Stimulated activated CD8-positive, alpha-beta memory T cell treated with anti-CD3 and anti-CD28 coated beads, Interleukin-4, amount 100 ng/mL, for 24 hours (primary cell): ENCODE results near the gene ZRANB1.

Source experiments
- DNase-seq: peaks from one replicate; pipeline ENCODE4 v3.0.0-alpha.2; 2020; ENCODE audit warnings: low read depth

The ZRANB1 gene

DNA sequence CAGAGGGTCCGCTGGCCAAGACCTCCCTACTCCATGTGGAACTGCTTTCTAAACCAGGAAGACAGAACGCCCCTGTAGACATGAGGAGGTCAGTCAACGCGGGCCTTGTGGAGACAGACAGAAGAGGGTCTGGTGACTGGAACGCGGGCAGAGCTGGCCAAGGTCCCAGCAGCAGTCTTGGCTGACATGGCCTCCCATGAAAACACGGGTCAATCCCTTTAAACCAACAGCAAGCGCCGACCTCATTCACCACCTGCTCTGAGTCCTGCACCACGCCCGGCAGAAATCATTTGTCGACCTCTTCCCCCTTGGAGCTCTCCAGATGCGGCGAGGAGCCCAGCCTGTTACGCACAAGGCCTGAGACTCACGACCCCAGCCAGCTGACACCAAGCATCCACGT lies 78.5 kb downstream of the ZRANB1 start:
- DNase-seq: no peak

DNA sequence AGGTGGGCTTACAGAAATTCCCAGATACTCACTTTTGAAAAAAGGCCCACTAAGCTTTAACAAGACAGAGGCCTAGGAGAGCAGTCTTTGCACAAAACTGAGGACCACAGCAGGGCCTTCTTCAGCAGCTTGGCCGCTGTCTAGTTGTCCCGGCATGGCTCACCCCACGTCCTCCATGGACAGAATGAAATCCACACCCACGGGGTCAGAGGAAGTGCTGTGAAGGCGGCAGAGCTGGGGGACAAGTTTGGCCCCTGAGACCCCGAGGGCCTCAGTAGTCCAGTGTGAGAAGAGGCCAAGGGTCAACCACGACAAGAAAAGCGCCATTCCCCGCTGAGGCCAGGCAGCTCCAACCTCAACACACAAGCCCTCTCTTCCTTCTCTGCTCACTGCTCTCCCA lies 78.9 kb downstream of the ZRANB1 start:
- DNase-seq: no peak

DNA sequence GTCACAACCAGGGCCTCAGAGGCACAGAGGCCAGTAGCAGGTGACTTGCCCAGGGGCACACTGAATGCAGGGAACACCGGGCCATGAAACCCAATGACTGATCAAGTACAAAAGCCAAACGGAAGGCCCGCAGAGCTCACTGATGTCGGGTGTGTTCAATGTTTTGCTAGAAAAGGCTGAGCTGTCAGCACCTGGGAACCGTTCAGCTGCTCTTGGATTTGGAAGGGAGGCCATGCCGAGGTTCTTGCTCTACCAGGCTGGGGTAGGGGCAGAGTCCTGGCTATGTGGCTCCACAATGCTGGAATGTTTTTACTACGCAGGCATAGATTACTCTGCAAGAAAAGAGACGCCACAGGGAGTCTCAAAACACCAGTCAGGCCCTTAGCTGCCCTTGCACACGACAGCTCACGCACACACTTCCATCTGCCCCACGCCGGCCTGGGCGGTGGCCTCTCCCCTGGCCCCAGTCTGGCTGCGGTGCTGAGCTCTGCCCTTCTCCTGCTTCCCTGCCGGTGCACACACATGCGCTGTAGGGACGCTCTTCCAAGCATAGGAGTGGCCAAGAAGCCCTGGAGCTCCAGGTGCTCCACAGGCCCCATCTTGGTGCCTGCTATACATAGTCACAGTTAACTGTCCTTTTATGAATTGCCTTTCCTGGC lies 79.9 kb downstream of the ZRANB1 start:
- no peak for DNase-seq

DNA sequence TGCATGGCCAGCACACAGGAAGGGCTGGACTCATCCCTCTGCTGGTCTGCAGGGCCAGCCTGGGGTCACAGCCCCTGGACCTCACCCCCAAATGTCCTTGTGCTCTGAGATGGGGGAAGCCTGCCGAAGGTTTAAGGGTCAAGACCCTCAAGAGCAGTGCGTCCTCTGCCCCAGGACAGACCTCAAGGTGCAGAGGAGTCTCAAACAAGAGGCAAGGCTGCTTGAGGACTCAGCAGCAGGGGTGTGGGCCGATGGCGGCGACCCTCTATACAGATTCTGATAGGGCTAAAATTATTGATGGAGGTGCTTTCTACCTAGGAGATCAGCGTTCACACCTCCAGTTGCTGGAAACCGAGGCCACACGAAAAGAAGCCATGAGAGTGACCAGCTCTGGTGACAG lies 80.7 kb downstream of the ZRANB1 start:
- no peak for DNase-seq

DNA sequence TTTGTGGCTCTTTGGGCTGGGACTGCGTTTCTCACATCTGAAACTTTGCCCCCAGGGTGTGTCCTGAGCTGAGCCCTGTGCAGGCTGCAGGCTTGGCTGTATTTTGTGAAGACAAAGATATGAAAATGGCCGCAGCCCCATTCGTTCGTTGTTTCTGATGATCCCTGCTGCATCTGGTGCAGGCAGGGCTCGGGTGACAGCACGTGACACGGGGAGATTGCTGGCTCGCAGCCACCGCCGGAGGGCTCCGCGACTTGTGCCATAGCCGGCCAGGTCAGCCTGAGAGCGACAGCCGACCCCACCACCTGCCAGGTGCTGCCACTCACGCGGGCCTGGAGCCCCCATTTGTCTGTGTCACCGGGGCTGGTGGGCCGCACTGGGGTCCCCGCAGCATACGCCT lies 81.3 kb downstream of the ZRANB1 start:
- no peak for DNase-seq

DNA sequence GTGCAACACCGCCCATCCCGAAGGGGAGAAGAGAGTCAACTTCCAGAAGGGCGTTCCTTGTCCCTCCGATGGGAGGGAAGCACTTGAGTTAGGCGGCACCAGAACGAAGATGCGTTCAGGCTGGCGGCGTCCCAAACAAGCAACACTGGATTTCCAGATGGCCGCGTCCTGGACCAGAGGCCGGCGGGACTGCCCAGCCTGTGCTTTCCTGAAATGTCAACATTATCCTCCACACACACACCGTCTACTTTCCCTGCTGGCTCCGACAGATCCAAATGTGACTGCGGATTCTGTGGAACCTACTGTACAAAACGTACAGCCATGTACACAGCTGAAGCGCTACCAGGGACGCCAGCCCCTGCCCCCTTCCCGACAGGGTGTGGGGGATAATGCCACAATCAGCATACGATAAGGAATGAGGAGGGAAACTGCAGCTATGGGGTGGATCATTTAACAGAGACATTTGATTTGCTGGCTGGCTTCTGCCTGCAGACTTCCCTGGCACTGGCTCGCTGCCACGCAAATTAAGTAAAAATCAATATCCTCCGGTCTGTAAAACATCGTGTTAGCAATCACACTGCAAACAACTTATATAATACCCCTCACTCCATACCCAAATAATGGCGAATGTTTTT lies 82.1 kb downstream of the ZRANB1 start:
- no peak for DNase-seq

DNA sequence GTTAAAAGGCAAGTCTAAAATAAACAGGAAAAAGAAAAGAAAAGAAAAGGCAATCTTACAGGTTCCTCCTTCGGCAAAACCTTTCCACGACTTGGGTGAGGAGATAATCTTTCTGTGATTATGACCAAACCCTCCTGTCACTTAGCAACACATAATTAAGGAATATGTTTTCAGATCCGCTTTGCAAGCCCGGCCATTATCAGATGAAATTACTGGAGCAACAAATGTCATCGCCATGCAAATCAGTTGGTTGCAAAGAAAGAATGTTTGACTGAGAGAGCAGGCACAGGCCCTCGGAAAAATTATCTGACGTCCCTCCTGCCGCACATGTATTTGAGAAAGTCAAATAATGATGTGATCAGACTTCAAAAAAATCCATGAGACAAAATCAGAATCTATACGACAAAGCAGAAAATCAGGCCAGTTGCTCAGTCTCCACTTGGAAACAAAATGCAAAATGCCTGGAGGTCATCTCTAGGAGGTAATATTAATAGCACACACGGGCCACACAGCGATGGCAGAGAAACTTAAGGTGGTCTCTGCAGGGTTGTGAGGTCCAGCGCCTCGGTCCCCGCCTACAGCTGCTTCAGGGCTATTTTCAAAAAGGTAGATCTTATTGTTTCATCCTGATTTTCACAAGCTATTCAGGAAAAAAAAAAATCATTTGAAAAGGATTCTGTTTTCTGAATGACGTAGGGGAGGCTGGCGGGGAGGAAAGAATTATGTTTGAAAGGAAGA lies 82.7 kb downstream of the ZRANB1 start:
- no peak for DNase-seq

DNA sequence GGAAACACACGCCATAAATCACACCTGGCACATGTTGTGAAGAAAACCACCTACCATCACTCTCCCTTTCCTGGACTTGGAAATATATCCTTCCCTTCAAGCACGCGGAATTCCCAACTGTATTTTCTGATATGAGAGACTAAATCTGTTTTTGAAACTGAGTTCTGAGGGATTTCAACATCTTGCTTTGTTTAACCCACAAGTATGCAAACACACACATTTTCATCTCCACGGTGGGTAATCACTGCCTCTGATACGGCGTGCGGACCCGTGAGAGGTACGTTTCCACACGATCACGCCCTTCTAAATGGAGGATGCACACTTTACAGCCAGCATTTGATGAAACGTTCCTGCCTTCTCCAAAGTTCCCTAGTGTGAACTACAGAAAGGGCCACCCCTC lies 83.4 kb downstream of the ZRANB1 start:
- DNase-seq: no peak

DNA sequence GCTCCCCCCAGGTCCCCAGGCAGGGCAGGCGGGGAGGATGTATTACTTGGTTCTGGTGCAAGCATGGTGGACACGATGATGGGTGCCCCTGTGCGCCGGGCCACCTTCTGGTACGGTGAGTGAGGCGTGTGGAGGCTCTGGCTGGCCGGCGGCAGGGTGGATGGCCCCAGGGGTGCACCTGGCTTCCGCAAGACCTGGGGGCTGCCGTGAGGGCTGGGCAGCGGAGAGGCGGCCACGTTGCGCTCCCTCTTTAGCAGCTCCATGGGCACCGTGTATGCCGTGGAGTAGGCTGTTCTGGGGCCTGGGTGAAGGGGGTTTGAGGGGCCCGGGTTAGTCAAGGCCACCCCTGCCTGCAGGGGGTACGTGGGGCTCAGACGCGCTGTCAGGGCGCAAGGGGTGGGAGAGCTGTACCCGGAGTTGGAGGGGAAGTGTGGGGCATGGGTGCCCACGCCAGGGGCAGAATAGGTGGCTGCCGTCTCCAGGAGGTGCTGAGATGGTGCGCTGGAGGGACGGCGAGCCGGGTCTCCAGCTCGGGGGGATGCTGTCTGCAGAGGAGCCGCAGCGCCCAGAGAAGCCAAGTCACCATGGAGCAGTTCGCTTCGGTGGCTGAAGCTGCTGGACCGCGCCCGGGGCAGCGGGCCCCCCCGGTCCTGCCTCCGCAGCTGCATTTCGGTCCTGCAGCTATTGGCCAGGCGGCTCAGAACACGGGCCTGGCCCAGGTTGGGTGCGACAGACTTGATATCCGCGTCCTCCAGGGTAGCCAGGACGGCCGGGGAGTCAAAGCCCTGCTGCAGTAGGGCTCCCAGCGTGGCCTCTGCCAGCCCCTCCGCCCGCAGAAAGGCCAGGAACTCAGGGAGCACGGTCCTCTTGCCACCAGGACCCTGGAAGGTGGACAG lies 84.4 kb downstream of the ZRANB1 start:
- DNase-seq: no peak

DNA sequence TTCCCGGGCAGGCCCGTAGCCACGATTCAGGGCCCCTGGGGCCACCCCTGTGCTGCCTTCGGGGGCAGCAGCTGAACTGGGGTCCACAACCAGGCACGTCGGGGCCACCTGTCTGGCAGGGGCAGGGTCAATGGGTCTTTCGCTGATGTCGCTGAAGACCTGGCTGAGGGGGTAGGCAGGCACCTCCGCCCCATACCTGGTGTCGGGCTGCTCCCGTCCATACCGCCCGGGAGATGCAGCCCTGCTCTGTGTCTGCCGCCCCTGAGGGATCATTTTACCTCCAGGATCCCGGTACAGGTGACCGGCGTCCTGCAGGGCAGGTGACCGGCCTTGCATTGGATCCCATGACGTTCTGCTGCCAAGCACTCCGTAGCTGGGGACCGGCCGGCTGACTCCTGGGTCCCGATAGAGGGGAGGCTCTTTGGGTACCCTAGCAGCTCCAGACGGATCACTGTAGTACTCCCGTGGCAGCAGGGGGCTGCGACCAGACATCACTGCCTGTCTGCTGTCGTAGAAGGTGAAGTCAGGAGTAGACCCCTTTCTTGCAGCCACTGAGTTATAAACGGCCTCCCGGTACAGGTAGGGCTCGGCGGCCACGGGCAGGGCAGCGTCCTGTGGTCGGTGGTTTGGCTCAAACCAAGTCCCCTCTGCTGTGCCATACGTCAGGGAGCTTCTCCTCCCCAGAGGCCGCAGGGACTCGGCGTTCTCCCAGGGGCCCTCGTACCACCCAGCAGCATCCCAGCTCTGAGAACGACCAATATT lies 85.2 kb downstream of the ZRANB1 start:
- no peak for DNase-seq

DNA sequence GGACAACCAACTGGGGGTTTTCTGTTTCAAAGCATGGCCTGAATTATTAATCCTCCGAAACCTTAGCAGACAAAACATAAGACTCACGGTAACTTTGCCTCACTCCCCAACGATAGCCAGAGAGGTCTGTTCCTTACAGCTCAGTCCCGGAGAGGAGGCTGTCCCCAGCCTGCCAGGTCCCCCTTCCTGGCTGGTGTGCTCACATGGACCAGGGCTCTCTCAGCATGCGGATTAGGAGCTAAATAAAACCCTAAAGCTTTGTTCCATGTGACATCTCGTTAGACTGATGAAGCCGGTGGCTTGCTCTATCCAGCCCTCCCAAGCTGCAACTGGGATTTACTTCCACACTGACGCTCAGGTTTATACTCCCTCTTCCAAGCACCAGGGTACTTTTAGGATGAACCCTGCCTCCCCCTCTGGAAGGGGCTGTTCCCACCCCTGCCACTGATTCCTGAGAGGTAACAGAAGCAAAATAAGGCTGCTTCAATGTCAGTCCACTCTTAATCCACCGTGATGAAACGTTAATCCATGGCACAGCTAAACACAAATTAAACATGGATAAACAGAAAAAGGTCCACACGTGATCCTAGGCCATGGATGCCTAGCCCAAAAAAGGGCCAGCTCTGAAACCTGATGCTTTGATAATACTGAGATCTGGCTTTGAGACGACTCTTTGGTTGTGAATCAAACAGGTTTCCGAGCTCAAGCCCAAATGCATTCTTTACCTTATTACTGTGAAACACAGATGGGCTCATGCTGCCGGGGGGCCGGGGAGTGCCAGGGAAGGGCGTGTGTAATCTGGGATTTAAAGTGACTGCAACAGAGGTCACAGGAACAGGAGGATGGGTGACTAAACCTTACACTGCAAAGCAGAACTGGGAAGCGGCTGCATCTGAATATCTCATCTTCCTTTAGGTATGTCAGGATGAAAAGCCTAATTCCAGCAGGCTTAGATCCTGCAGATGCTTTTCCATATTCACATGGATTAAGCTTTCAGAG lies 86.2 kb downstream of the ZRANB1 start:
- no peak for DNase-seq

DNA sequence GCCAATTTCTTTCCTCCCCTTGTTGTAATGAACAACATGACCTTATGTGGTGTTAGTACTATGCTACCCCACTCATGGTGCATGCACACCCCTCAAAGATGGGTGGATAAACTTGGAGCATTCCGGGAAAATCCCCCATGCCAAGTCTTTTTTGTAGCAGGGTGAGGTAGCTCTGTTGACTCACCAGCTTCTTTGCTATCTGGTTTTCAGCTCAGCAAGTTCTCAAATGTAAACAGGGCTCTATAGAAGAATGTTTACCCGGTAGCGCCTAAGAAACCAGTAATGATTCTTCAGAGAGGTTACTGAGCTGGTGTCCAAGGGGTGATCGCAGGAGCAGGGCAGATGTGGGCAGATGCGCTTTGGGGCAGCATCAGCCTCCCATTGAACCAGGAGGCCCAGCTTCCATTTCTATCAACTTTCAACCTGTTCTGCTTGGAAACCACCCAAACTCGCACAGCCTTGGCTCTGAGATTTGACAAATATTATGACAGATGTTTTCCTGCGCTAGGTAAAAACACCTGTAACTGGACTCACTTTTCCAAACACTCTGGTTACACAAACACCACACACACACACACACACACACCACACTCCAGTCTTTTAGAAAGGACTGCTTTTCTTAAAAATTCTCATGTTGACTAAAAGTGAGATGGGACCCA lies 87.8 kb downstream of the ZRANB1 start:
- DNase-seq: no peak

DNA sequence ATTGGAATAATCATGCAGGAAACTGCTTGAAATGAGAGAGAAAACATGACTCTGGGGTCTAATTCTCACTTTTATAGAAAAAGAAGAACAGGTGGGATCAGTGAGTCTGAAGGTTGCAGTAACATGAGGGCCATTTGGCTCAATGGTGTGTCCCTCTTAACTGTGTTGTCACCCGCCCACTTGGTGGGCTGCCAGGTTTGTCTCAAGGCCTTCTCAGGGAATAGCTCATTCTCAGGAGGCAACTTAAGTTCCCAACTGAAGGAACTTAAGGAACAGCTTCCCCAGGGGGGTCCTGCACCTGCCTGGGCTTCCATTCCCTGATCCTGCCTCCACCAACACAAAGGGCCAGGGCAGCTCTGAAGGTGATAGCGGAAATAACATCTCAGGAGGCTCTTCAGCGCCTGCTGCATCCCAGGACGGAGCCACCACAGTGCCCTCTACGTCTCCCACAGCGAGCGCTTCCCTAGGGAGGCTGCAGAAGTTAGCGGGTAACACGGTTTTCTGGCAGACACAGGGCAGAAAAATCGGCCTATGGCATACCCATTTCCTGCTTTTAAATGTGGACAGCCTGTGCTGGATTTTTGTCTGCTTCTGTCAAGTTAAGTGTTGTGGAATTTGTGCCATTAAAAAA lies 88.8 kb downstream of the ZRANB1 start:
- DNase-seq: no peak

DNA sequence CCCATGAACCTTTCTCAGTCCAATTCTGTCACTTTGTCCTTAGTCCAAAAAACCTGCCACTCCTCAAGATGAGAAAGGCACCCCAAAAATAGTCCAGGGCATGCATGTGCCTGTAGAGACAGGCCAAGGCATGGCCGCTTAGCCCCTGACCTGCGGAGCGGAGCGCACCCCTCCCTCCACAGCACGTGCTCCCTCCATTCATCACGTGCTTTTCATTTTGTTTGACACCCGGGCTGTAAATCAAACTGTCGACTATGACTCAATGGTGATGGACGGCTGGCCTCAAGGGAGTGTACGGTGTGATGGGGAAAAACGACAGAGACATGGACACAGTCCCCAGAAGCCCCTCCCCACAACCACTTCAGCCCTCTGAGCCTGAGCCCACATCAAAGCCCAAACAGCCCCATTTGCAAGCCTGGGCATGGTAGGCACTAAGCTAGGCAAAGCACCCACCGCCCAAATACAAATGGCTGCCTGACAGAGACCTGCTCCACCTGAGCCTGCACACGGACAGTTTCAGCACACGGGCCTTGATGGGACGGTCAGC lies 90.6 kb downstream of the ZRANB1 start:
- DNase-seq: no peak

DNA sequence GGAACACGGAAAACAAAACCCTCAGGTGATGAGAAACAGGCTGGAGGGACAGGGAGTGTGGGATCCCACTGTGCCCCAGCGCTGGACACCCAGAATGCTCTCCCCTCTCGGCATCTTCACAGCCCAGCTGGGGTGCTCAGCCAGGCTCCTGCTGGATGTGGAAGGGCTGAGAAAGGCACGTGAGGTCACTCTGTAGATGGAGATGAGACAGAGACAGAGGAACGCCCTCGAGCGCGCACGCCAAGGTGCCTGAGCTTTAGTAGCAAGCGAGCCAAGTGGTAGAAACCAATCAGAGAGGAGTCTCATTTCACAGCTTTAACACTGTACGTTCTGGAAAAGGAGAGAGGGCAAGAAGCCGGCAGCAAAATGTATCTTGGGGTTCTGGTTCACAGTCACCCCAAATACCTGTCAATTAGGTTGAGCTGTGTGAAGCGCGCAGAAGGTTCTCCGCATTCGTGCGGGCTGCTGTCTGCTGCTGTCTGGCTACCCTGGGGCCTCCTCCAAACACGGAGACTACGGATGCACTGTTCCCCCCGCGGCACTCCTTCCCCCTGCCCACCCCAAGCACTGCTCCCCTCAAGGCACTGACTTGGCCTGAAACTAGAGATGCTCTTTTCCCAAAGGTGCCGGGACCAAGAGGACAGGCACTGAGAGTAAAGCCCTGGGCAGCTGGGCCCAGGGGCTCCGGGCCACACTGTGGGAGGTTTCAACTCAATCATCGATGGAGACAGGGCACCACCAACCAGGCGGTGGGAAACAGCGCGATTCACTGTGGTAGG lies 91.4 kb downstream of the ZRANB1 start:
- no peak for DNase-seq

DNA sequence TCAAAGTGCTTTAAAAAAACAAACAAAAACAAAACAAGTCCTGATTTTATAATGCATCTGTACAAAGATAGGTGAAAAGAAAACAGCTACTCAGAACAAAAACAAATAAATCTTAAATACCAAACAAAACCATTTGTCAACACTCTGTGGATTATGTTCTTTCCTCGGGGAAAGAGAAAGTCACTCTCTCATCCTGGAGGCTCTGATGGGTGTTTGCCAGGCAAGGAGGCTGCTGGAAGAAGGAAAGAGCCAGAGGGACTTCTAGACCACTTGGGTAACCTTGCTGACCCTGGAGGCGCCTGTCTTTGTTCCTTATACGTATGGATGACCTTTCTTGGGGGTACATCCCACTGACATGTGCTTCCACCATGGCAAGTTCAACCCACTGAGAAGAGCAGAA lies 92.8 kb downstream of the ZRANB1 start:
- DNase-seq: no peak

DNA sequence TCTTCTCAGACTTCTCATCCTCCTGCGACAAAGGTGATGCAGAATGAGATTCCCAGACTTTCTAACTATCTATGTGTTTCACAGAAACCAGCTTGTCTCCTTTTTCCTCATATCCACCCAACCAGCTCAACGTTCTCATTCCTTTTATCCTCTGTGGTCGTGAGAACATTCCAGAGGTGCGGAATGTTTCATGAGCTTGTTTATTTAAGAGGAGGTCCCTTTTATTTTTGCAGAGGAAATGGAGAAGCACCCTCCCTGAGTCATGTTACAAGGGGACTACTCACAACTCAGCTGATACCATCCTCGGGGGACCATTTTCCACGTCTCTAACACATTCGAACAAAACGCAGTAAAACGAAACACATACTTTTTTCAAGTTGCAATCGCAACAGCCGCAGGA lies 93.2 kb downstream of the ZRANB1 start:
- no peak for DNase-seq

DNA sequence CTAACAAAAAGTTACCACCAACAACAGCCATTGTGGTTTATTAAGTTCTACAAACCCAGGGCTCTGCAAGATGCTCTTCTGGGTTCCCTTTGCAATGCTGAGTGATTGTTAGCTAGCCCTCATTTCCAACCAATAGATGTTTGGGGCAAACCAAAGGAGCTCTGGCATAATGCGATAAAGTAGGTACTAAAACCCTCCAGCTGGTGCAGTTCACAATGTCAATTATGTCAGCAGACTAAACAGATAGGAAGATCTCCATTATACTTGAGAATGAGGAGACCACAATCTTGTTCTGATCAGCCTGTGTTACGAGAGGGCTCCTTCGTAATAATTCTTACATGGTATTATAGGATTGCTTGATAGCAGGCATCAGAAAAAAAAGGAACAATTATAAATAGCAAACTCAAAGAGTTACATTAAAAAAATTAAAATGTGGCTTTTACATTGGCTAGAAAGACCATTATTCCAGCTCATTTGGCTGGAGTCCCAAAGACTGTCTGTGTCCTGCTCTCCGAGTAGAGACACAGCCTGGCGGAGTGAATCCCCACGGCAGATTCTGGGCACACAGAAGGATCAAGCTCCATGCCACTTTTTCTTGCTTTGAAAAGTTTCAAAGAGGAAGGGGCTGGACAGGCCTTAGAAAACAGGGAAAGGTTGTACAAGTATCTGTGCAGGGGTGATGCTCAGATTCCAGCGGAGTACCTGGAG lies 93.8 kb downstream of the ZRANB1 start:
- DNase-seq: no peak
